ENCODE measurements around the gene TF.

TF gene

DNA sequence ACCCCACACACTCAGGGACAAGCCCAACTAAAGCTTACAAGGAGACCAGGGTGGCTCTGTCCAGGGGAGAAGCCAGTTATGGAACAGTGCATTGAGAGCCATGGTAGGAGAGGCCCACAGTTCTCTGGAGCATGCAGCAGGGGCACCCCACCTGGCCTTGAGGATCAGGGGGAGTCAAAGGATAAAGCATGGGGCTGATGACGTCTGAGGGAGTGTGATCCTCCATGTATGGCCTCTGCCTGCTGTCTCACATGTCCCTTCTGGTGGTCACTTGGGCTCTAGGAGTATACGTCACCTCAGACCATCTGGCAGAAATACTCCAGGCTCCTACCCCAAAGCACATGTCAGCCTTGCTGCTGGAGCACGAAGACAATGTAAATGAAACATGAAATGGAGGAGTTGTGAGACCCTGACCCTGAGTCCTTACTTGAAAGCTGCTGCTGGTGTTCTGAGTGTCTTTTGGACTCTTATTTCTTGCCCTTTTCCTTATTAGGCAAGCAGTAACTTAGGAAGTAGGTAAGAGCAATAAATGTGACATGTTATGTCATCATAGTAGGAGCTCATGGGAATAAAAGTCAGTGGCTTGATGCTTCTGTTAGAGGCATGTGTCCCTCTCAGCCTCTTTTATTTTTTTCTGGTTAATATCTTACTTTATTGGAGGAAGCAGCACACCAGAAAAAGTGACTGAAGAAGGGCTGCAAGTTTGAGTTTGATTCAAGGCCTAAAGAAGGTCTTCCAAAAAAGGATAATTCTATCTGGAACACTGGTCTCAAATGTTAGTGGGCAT, 74.9 kb downstream of the TF start:
- H3K4me3 ChIP-seq (ENCODE audit: low read depth, low read length), result no peak overlapping the region
- TF ChIP-seq MYNN (tag by site-specific recombination; IDR thresholded peaks at IDR 0.05; ENCODE audit: borderline replicate concordance) (no peak), ZNF610 (tag by site-specific recombination; IDR thresholded peaks at IDR 0.05; ENCODE audit: borderline replicate concordance) (no peak), ZNF132 (tag by site-specific recombination; IDR thresholded peaks at IDR 0.05; ENCODE audit: borderline replicate concordance) (no peak), ZNF571 (tag by site-specific recombination; IDR thresholded peaks at IDR 0.05) (no peak), ZNF23 (tag by site-specific recombination; IDR thresholded peaks at IDR 0.05; ENCODE audit: borderline replicate concordance) (no peak), ZNF324 (tag by site-specific recombination; IDR thresholded peaks at IDR 0.05) (no peak), TRIM28 (IDR thresholded peaks at IDR 0.05; ENCODE audit: borderline replicate concordance, low read length) (no peak), KLF8 (tag by site-specific recombination; IDR thresholded peaks at IDR 0.05) (no peak), OVOL3 (tag by site-specific recombination; IDR thresholded peaks at IDR 0.05) (no peak), OSR2 (tag by site-specific recombination; IDR thresholded peaks at IDR 0.05) (no peak), ZNF19 (tag by site-specific recombination; IDR thresholded peaks at IDR 0.05; ENCODE audit: low read depth) (no peak), SALL2 (tag by site-specific recombination; IDR thresholded peaks at IDR 0.05; ENCODE audit: borderline replicate concordance) (no peak), ZIC2 (tag by site-specific recombination; IDR thresholded peaks at IDR 0.05) (no peak)
- TF ChIP-seq, protein P1, sequence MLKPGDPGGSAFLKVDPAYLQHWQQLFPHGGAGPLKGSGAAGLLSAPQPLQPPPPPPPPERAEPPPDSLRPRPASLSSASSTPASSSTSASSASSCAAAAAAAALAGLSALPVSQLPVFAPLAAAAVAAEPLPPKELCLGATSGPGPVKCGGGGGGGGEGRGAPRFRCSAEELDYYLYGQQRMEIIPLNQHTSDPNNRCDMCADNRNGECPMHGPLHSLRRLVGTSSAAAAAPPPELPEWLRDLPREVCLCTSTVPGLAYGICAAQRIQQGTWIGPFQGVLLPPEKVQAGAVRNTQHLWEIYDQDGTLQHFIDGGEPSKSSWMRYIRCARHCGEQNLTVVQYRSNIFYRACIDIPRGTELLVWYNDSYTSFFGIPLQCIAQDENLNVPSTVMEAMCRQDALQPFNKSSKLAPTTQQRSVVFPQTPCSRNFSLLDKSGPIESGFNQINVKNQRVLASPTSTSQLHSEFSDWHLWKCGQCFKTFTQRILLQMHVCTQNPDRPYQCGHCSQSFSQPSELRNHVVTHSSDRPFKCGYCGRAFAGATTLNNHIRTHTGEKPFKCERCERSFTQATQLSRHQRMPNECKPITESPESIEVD (tag by site-specific recombination; IDR thresholded peaks at IDR 0.05), result no peak
- TF ChIP-seq, protein P2, sequence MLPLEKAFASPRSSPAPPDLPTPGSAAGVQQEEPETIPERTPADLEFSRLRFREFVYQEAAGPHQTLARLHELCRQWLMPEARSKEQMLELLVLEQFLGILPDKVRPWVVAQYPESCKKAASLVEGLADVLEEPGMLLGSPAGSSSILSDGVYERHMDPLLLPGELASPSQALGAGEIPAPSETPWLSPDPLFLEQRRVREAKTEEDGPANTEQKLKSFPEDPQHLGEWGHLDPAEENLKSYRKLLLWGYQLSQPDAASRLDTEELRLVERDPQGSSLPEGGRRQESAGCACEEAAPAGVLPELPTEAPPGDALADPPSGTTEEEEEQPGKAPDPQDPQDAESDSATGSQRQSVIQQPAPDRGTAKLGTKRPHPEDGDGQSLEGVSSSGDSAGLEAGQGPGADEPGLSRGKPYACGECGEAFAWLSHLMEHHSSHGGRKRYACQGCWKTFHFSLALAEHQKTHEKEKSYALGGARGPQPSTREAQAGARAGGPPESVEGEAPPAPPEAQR (tag by site-specific recombination; IDR thresholded peaks at IDR 0.05), result no peak
- TF ChIP-seq, protein P3, sequence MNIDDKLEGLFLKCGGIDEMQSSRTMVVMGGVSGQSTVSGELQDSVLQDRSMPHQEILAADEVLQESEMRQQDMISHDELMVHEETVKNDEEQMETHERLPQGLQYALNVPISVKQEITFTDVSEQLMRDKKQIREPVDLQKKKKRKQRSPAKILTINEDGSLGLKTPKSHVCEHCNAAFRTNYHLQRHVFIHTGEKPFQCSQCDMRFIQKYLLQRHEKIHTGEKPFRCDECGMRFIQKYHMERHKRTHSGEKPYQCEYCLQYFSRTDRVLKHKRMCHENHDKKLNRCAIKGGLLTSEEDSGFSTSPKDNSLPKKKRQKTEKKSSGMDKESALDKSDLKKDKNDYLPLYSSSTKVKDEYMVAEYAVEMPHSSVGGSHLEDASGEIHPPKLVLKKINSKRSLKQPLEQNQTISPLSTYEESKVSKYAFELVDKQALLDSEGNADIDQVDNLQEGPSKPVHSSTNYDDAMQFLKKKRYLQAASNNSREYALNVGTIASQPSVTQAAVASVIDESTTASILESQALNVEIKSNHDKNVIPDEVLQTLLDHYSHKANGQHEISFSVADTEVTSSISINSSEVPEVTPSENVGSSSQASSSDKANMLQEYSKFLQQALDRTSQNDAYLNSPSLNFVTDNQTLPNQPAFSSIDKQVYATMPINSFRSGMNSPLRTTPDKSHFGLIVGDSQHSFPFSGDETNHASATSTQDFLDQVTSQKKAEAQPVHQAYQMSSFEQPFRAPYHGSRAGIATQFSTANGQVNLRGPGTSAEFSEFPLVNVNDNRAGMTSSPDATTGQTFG (tag by site-specific recombination; IDR thresholded peaks at IDR 0.05; ENCODE audit: borderline replicate concordance), result no peak
- TF ChIP-seq, protein P4, sequence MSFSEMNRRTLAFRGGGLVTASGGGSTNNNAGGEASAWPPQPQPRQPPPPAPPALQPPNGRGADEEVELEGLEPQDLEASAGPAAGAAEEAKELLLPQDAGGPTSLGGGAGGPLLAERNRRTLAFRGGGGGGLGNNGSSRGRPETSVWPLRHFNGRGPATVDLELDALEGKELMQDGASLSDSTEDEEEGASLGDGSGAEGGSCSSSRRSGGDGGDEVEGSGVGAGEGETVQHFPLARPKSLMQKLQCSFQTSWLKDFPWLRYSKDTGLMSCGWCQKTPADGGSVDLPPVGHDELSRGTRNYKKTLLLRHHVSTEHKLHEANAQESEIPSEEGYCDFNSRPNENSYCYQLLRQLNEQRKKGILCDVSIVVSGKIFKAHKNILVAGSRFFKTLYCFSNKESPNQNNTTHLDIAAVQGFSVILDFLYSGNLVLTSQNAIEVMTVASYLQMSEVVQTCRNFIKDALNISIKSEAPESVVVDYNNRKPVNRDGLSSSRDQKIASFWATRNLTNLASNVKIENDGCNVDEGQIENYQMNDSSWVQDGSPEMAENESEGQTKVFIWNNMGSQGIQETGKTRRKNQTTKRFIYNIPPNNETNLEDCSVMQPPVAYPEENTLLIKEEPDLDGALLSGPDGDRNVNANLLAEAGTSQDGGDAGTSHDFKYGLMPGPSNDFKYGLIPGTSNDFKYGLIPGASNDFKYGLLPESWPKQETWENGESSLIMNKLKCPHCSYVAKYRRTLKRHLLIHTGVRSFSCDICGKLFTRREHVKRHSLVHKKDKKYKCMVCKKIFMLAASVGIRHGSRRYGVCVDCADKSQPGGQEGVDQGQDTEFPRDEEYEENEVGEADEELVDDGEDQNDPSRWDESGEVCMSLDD (tag by site-specific recombination; IDR thresholded peaks at IDR 0.05), result no peak
- TF ChIP-seq, protein P5, sequence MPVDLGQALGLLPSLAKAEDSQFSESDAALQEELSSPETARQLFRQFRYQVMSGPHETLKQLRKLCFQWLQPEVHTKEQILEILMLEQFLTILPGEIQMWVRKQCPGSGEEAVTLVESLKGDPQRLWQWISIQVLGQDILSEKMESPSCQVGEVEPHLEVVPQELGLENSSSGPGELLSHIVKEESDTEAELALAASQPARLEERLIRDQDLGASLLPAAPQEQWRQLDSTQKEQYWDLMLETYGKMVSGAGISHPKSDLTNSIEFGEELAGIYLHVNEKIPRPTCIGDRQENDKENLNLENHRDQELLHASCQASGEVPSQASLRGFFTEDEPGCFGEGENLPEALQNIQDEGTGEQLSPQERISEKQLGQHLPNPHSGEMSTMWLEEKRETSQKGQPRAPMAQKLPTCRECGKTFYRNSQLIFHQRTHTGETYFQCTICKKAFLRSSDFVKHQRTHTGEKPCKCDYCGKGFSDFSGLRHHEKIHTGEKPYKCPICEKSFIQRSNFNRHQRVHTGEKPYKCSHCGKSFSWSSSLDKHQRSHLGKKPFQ (tag by site-specific recombination; IDR thresholded peaks at IDR 0.05), result no peak
- H3K4me1 ChIP-seq (ENCODE audit: control insufficient read depth, insufficient read depth, low read length), result no peaks in the 10 kb centered on the region
- ChIA-PET CTCF (interaction anchor here (0.7 to 5.8 kb wide), 3 partner anchors 73 to 391 kb away, joined by 4 to 45 read pairs (median 12); no protein-coding TSS in a partner anchor), POLR2A (no interaction called here)
- peaks cover 13 to 89% of the 10 kb centered on the region in 2 experiments; a peak in 2 of 3 replicates for H3K36me3 ChIP-seq (ENCODE audit: control insufficient read depth in 2 of 2, insufficient read depth in 1 of 2, low read length in 2 of 2)
- no peaks in the 10 kb centered on the region for H3K9me3 ChIP-seq (ENCODE audit: control insufficient read depth, insufficient read depth, low read depth, low read length)
- no peak overlapping the region for H3K27ac ChIP-seq (ENCODE audit: extremely low read depth, low read depth, low read length)

All from HEK293 (cell line).